H9 (cell line): ENCODE data around the gene HK2. TPM values are rescaled to one million over a fixed set of nuclear protein-coding genes. Genes with fewer than 3 reads are reported as not detected.

Source experiments
- DNase-seq: peaks from one replicate; pipeline ENCODE4 v3.0.0-alpha.2; 2017
- H2AFZ ChIP-seq: one replicate; pipeline ENCODE4 v1.6.1; 2013; ENCODE audit warnings: mild to moderate bottlenecking, low read length, control low read depth, moderate library complexity
- H2AK5ac ChIP-seq: 2 replicates; pipeline ENCODE4 v1.6.1; 2013; ENCODE audit warnings: low read length, control low read depth, mixed read lengths; ENCODE audit not compliant: insufficient read length
- H2BK120ac ChIP-seq: one replicate; pipeline ENCODE4 v1.6.1; 2013; ENCODE audit warnings: low read depth, mild to moderate bottlenecking, low read length, control low read depth, inconsistent platforms; ENCODE audit not compliant: poor library complexity, severe bottlenecking
- H2BK12ac ChIP-seq: 2 replicates; pipeline ENCODE4 v1.6.1; 2013; ENCODE audit warnings: low read length, control low read depth, mixed read lengths, low read depth; ENCODE audit not compliant: insufficient read length
- H2BK15ac ChIP-seq: 2 replicates; pipeline ENCODE4 v1.6.1; 2013; ENCODE audit warnings: low read depth, low read length, control low read depth
- H2BK20ac ChIP-seq: one replicate; pipeline ENCODE4 v1.6.1; 2013; ENCODE audit warnings: low read depth, mild to moderate bottlenecking, low read length, control low read depth, inconsistent platforms; ENCODE audit not compliant: poor library complexity, severe bottlenecking
- H2BK5ac ChIP-seq: 2 replicates; pipeline ENCODE4 v1.6.1; 2013; ENCODE audit warnings: low read length, control low read depth, mixed read lengths; ENCODE audit not compliant: insufficient read length
- H3K14ac ChIP-seq: 2 replicates; pipeline ENCODE4 v1.6.1; 2013; ENCODE audit warnings: low read length, control low read depth; ENCODE audit not compliant: insufficient read depth
- H3K18ac ChIP-seq: 2 replicates; pipeline ENCODE4 v1.6.1; 2013; ENCODE audit warnings: low read depth, mild to moderate bottlenecking, mixed read lengths, low read length, control low read depth; ENCODE audit not compliant: insufficient read length
- H3K23ac ChIP-seq: 2 replicates; pipeline ENCODE4 v1.6.1; 2013; ENCODE audit warnings: low read length, control low read depth, mixed read lengths, low read depth; ENCODE audit not compliant: insufficient read length
- H3K23me2 ChIP-seq: 2 replicates; pipeline ENCODE4 v1.6.1; 2013; ENCODE audit warnings: low read depth, mild to moderate bottlenecking, mixed read lengths, low read length, control low read depth; ENCODE audit not compliant: insufficient read length, poor library complexity, severe bottlenecking
- H3K27ac ChIP-seq: 2 replicates; pipeline ENCODE4 v1.5.1; 2013; ENCODE audit warnings: low read length, control low read depth, mixed read lengths, low read depth; ENCODE audit not compliant: insufficient read length
- H3K27me3 ChIP-seq: 2 replicates; pipeline ENCODE4 v1.6.1; 2013; ENCODE audit warnings: low read length, control low read depth, inconsistent platforms; ENCODE audit not compliant: insufficient read depth
- H3K4ac ChIP-seq: 2 replicates; pipeline ENCODE4 v1.6.1; 2013; ENCODE audit warnings: low read depth, mild to moderate bottlenecking, control low read depth, inconsistent platforms, low read length, moderate library complexity
- H3K4me1 ChIP-seq: 2 replicates; pipeline ENCODE4 v1.6.1; 2013; ENCODE audit warnings: low read length, control low read depth, inconsistent platforms; ENCODE audit not compliant: insufficient read depth
- H3K4me2 ChIP-seq: 2 replicates; pipeline ENCODE4 v1.6.1; 2013; ENCODE audit warnings: low read length, control low read depth, mixed read lengths; ENCODE audit not compliant: insufficient read length, insufficient read depth
- H3K56ac ChIP-seq: 2 replicates; pipeline ENCODE4 v1.6.1; 2013; ENCODE audit warnings: low read depth, mild to moderate bottlenecking, mixed read lengths, low read length, control low read depth; ENCODE audit not compliant: insufficient read length
- H3K79me1 ChIP-seq: 2 replicates; pipeline ENCODE4 v1.6.1; 2013; ENCODE audit warnings: low read depth, mild to moderate bottlenecking, moderate library complexity, low read length, control low read depth, inconsistent platforms; ENCODE audit not compliant: insufficient read depth, poor library complexity, severe bottlenecking
- H3K79me2 ChIP-seq: 2 replicates; pipeline ENCODE4 v1.6.1; 2013; ENCODE audit warnings: low read length, control low read depth, inconsistent platforms; ENCODE audit not compliant: insufficient read depth
- H3K9ac ChIP-seq: 2 replicates; pipeline ENCODE4 v1.6.1; 2013; ENCODE audit warnings: low read length, control low read depth, mixed read lengths; ENCODE audit not compliant: insufficient read length; ENCODE audit errors: extremely low read depth
- H3K9me3 ChIP-seq: one replicate; pipeline ENCODE4 v1.6.1; 2013; ENCODE audit warnings: low read depth, low read length, inconsistent platforms; ENCODE audit not compliant: control insufficient read depth
- H3T11ph ChIP-seq: one replicate; pipeline ENCODE4 v1.6.1; 2013; ENCODE audit warnings: mild to moderate bottlenecking, low read length, control low read depth, inconsistent platforms
- H4K20me1 ChIP-seq: one replicate; pipeline ENCODE4 v1.6.1; 2013; ENCODE audit not compliant: control insufficient read depth, insufficient read length, insufficient read depth
- H4K5ac ChIP-seq: 2 replicates; pipeline ENCODE4 v1.6.1; 2013; ENCODE audit warnings: low read depth, mild to moderate bottlenecking, mixed read lengths, low read length, control low read depth; ENCODE audit not compliant: insufficient read length
- H4K8ac ChIP-seq: replicated peaks from 2 replicates; pipeline ENCODE4 v1.6.1; 2013; ENCODE audit warnings: low read length, control low read depth, mixed read lengths, low read depth; ENCODE audit not compliant: insufficient read length
- H4K91ac ChIP-seq: 2 replicates; pipeline ENCODE4 v1.6.1; 2013; ENCODE audit warnings: low read depth, mild to moderate bottlenecking, moderate library complexity, mixed read lengths, low read length, control low read depth; ENCODE audit not compliant: insufficient read length
- H3K27ac Mint-ChIP-seq, 3 experiments: 2 replicates in 2 of 3; 3 replicates in 1 of 3; pipeline ENCODE4 v1.8.0; 2020 to 2021; ENCODE audit warnings: mixed read lengths in 3 of 3, mild to moderate bottlenecking in 1 of 3, moderate library complexity in 1 of 3
- H3K27me3 Mint-ChIP-seq: 2 replicates; pipeline ENCODE4 v1.8.0; 2021; ENCODE audit warnings: low read depth, mild to moderate bottlenecking, moderate library complexity, mixed read lengths
- H3K36me3 Mint-ChIP-seq, 3 experiments: 2 replicates in 2 of 3; 3 replicates in 1 of 3; pipeline ENCODE4 v1.8.0; 2020 to 2021; ENCODE audit warnings: low read depth in 3 of 3, mixed read lengths in 3 of 3; ENCODE audit not compliant: insufficient read depth in 1 of 3
- H3K4me1 Mint-ChIP-seq, 2 experiments: 2 replicates each; pipeline ENCODE4 v1.8.0; 2020; ENCODE audit warnings: mixed read lengths in 2 of 2
- H3K4me3 Mint-ChIP-seq, 2 experiments: 2 replicates in 1 of 2; 3 replicates in 1 of 2; pipeline ENCODE4 v1.8.0; 2020 to 2021; ENCODE audit warnings: mild to moderate bottlenecking in 2 of 2, mixed read lengths in 2 of 2, moderate library complexity in 1 of 2
- H3K9me3 Mint-ChIP-seq, 2 experiments: 2 replicates in 1 of 2; 3 replicates in 1 of 2; pipeline ENCODE4 v1.8.0; 2020; ENCODE audit warnings: mild to moderate bottlenecking in 2 of 2, mixed read lengths in 2 of 2, moderate library complexity in 1 of 2
- CTCF ChIP-seq: fragments of 200-600 bp; sonication (generic); conservative IDR thresholded peaks from 3 replicates; pipeline ENCODE4 v1.8.0; 2021; ENCODE audit warnings: antibody characterized with exemption, mild to moderate bottlenecking
- WGBS: extraction: QIAGEN DNeasy Blood & Tissue Kit; methylation state at CpG from one replicate; pipeline ENCODE4 v1.1.7; 2013; ENCODE audit warnings: missing lambda C conversion rate, low lambda C conversion rate, mixed read lengths; ENCODE audit not compliant: insufficient read length; ENCODE audit errors: extremely low coverage; 5-methylcytosine and 5-hydroxymethylcytosine counted together
- total RNA-seq: library from RNA; stranded (reverse); gene quantifications from 2 replicates; pipeline ENCODE4 v1.2.1, GENCODE V29; 2021

The HK2 gene
- total RNA-seq, 1 experiment from 2014 or later = 54.3 TPM

GRCh38 chr2:74815941-74816340 lies 18.0 kb upstream of the HK2 start:
- H4K91ac ChIP-seq = no peak overlapping the region
- no peaks in the 10 kb centered on the region for H3K9me3 ChIP-seq
- no peak overlapping the region for H2BK12ac ChIP-seq
- H3K79me1 ChIP-seq = no peaks in the 10 kb centered on the region
- no peaks in the 10 kb centered on the region for H3K23me2 ChIP-seq
- H2AFZ ChIP-seq = no peak overlapping the region
- no peaks in the 10 kb centered on the region for H3K9me3 Mint-ChIP-seq
- no peak overlapping the region for H3T11ph ChIP-seq
- no peak overlapping the region for H3K18ac ChIP-seq
- no peak overlapping the region for H4K5ac ChIP-seq
- no peak overlapping the region for H3K27ac Mint-ChIP-seq
- no peak for TF ChIP-seq CTCF
- DNase-seq = no peak
- no peaks in the 10 kb centered on the region for H4K20me1 ChIP-seq
- H3K4me3 Mint-ChIP-seq = no peak overlapping the region
- no CpG with 5 or more reads among the region's 1 CpG for WGBS
- no peak overlapping the region for H2BK20ac ChIP-seq
- H3K4me1 Mint-ChIP-seq = peaks cover 4 to 7% of the 10 kb centered on the region in 2 experiments; a peak in 3 of 4 replicates
- no peak overlapping the region for H3K14ac ChIP-seq
- no peak overlapping the region for H3K56ac ChIP-seq
- H4K8ac ChIP-seq = no peak overlapping the region
- no peak overlapping the region for H3K4ac ChIP-seq
- no peaks in the 10 kb centered on the region for H3K4me1 ChIP-seq
- no peak overlapping the region for H2BK15ac ChIP-seq
- peaks cover 9% of the 10 kb centered on the region for H3K27me3 Mint-ChIP-seq
- H2AK5ac ChIP-seq = no peak overlapping the region
- H3K9ac ChIP-seq = no peak overlapping the region
- H2BK120ac ChIP-seq = no peak overlapping the region
- H3K79me2 ChIP-seq = no peaks in the 10 kb centered on the region
- H3K23ac ChIP-seq = no peak overlapping the region
- H3K27me3 ChIP-seq = no peaks in the 10 kb centered on the region
- no peak overlapping the region for H2BK5ac ChIP-seq
- H3K27ac ChIP-seq = no peak overlapping the region
- H3K36me3 Mint-ChIP-seq = no peaks in the 10 kb centered on the region
- no peak overlapping the region for H3K4me2 ChIP-seq
